ENCODE measurements around the gene PRM2.

The PRM2 gene

GRCh38 chr16:11270602-11271162, 5.6 kb downstream of the PRM2 start:
- DNase-seq (ENCODE audit: low read depth): no peak
- H3K4me3 ChIP-seq (ENCODE audit: low read depth, low read length): no peak overlapping the region
- in situ Hi-C loops (cut with HindIII; ENCODE audit: low sequenced_read_pairs): no loop called here
- TF ChIP-seq CTCF (IDR thresholded peaks at IDR 0.05; ENCODE audit: low read depth, low read length, missing control alignments): no peak

- TF ChIP-seq CTCF (IDR thresholded peaks at IDR 0.05; ENCODE audit: low read depth, low read length, missing control alignments): no peak
- in situ Hi-C loops (cut with HindIII; ENCODE audit: low sequenced_read_pairs): no loop called here
Observed at GRCh38 chr16:11268921-11269375, 7.3 kb downstream of the PRM2 start, which contains the start of gene TNP2. TSS of gene TNP2 (minus strand) at chr16:11269325. CDS start at chr16:11269262, 63 bp downstream.

GRCh38 chr16:11265124-11265523, 11.2 kb downstream of the PRM2 start:
- TF ChIP-seq CTCF (IDR thresholded peaks at IDR 0.05; ENCODE audit: low read depth, low read length, missing control alignments): no peak
- H3K4me3 ChIP-seq (ENCODE audit: low read depth, low read length): no peak overlapping the region
- DNase-seq (ENCODE audit: low read depth): no peak
- in situ Hi-C loops (cut with HindIII; ENCODE audit: low sequenced_read_pairs): no loop called here

More at GRCh38 chr16:11268921-11269375, 7.3 kb downstream of the PRM2 start, which contains the start of gene TNP2:
- DNase-seq (ENCODE audit: low read depth): no peak
- H3K4me3 ChIP-seq (ENCODE audit: low read depth, low read length): no peak within 1 kb of the TSS

- H3K4me3 ChIP-seq (ENCODE audit: low read depth, low read length): no peak overlapping the region
- no peak for TF ChIP-seq CTCF (IDR thresholded peaks at IDR 0.05; ENCODE audit: low read depth, low read length, missing control alignments)
Observed at GRCh38 chr16:11264155-11264832, 12.0 kb downstream of the PRM2 start.

GRCh38 chr16:11263737-11264136, 12.5 kb downstream of the PRM2 start:
- no peak overlapping the region for H3K4me3 ChIP-seq (ENCODE audit: low read depth, low read length)
- TF ChIP-seq CTCF (IDR thresholded peaks at IDR 0.05; ENCODE audit: low read depth, low read length, missing control alignments): no peak
- in situ Hi-C loops (cut with HindIII; ENCODE audit: low sequenced_read_pairs): no loop called here
- DNase-seq (ENCODE audit: low read depth): no peak

More at GRCh38 chr16:11264155-11264832, 12.0 kb downstream of the PRM2 start:
- no peak for DNase-seq (ENCODE audit: low read depth)
- in situ Hi-C loops (cut with HindIII; ENCODE audit: low sequenced_read_pairs): no loop called here

- DNase-seq (ENCODE audit: low read depth): no peak
- in situ Hi-C loops (cut with HindIII; ENCODE audit: low sequenced_read_pairs): no loop called here
- TF ChIP-seq CTCF (IDR thresholded peaks at IDR 0.05; ENCODE audit: low read depth, low read length, missing control alignments): no peak
- H3K4me3 ChIP-seq (ENCODE audit: low read depth, low read length): no peak overlapping the region
Observed at GRCh38 chr16:11262915-11263314, 13.4 kb downstream of the PRM2 start.

Measured in astrocyte of the cerebellum (primary cell).